Activated CD4-positive, alpha-beta T cell treated with anti-CD3 and anti-CD28 coated beads, Interleukin-2, amount 10 ng/mL, durations not matched to agents 24 days and 14 days (primary cell): ENCODE results near the gene IP6K1. TPM values are rescaled to one million over a fixed set of nuclear protein-coding genes. Genes with fewer than 3 reads are reported as not detected.
"Not testable (repeated sequence)": the region's sequence is repeated elsewhere in the genome, so short reads cannot be mapped to it uniquely, and the experiment has no call there.

Experiments used
- DNase-seq: peaks from one replicate; pipeline ENCODE4 v3.0.0; 2022
- H3K27ac Mint-ChIP-seq: one replicate; pipeline ENCODE4 v1.8.0; 2022; ENCODE audit warnings: mild to moderate bottlenecking, mixed read lengths
- H3K27me3 Mint-ChIP-seq: one replicate; pipeline ENCODE4 v1.8.0; 2022; ENCODE audit warnings: mixed read lengths
- H3K36me3 Mint-ChIP-seq: one replicate; pipeline ENCODE4 v1.8.0; 2022; ENCODE audit warnings: low read depth, mild to moderate bottlenecking, mixed read lengths
- H3K4me1 Mint-ChIP-seq: one replicate; pipeline ENCODE4 v1.8.0; 2021; ENCODE audit warnings: mixed read lengths
- H3K4me3 Mint-ChIP-seq: one replicate; pipeline ENCODE4 v1.8.0; 2022; ENCODE audit warnings: mild to moderate bottlenecking, moderate library complexity, mixed read lengths
- H3K9me3 Mint-ChIP-seq: one replicate; pipeline ENCODE4 v1.8.0; 2021; ENCODE audit warnings: mixed read lengths
- intact Hi-C: fragments of 100-400 bp; cut with micrococcal nuclease; formaldehyde crosslinking; loops from one replicate; pipeline ENCODE4 v1.15.1; 2023
- total RNA-seq: library from RNA; stranded (reverse); gene quantifications from 2 replicates; pipeline ENCODE4 v1.2.3, GENCODE V29; 2022

The IP6K1 gene
- total RNA-seq, 1 donor from 2014 or later = 42.2 TPM

DNA sequence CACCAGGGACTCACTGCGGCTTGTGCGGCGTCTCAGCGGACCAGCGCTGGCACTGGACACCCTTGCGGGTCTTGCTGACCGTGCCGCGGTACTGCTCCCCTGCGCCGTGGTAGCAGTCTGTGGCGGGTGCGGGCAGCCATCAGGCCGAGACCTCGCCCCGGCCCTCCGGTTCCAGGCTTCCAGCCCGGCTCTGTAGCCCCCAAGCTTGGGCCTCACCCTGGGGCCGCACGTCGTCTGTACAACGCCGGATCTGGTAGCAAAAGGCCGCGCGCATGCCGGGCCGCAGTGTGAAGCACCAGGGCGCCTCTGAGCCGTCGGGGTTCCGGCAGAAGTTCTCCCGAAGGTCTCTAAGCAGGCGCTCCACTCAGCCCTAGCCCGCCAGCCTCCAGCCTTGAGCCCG is 100.5 kb downstream of the IP6K1 start:
- DNase-seq, intact Hi-C loops, H3K27me3 Mint-ChIP-seq, H3K27ac Mint-ChIP-seq, H3K4me3 Mint-ChIP-seq, H3K9me3 Mint-ChIP-seq: not testable (repeated sequence)
- peaks cover 10% of the 10 kb centered on the region for H3K36me3 Mint-ChIP-seq
- peaks cover 13% of the 10 kb centered on the region for H3K4me1 Mint-ChIP-seq

GRCh38 chr3:49685103-49685502 is 101.2 kb downstream of the IP6K1 start:
- H3K4me3 Mint-ChIP-seq, H3K9me3 Mint-ChIP-seq, DNase-seq, H3K27me3 Mint-ChIP-seq, H3K27ac Mint-ChIP-seq, intact Hi-C loops, H3K4me1 Mint-ChIP-seq: not testable (repeated sequence)
- H3K36me3 Mint-ChIP-seq = peaks cover 15% of the 10 kb centered on the region

GRCh38 chr3:49684453-49684852 is 101.9 kb downstream of the IP6K1 start:
- H3K4me1 Mint-ChIP-seq, intact Hi-C loops, H3K27me3 Mint-ChIP-seq, H3K4me3 Mint-ChIP-seq, H3K9me3 Mint-ChIP-seq, DNase-seq, H3K27ac Mint-ChIP-seq: not testable (repeated sequence)
- peaks cover 19% of the 10 kb centered on the region for H3K36me3 Mint-ChIP-seq

DNA sequence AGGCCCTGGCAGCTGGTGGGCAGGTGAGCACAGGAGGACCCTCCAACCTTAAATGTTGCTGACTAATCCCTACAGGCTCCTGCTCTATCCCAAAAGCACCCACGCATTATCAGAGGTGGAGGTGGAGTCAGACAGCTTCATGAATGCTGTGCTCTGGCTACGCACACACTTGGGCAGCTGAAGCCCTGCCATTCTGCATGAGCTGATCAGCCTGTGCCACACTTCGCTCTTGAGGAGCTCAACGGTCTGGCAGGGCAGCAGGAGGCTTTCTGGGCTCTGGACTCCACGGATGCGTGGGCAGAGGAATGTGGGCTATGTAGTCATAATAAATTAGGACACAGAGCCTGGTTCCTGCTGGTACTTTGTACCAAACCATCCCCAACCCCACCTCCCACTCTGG is 103.2 kb downstream of the IP6K1 start:
- H3K4me3 Mint-ChIP-seq = no peak overlapping the region
- peaks cover 4% of the 10 kb centered on the region for H3K4me1 Mint-ChIP-seq
- H3K36me3 Mint-ChIP-seq = peaks cover 22% of the 10 kb centered on the region
- peaks cover 4% of the 10 kb centered on the region for H3K27me3 Mint-ChIP-seq
- intact Hi-C loops = no loop called here
- no peak overlapping the region for H3K27ac Mint-ChIP-seq
- DNase-seq = no peak
- no peaks in the 10 kb centered on the region for H3K9me3 Mint-ChIP-seq

- peaks cover 1% of the 10 kb centered on the region for H3K27me3 Mint-ChIP-seq
- H3K4me3 Mint-ChIP-seq = no peak overlapping the region
- intact Hi-C loops = no loop called here
- H3K4me1 Mint-ChIP-seq = peaks cover 6% of the 10 kb centered on the region
- H3K36me3 Mint-ChIP-seq = peaks cover 30% of the 10 kb centered on the region
- DNase-seq = no peak
- no peak overlapping the region for H3K27ac Mint-ChIP-seq
- no peaks in the 10 kb centered on the region for H3K9me3 Mint-ChIP-seq
These were observed 104.8 kb downstream of the IP6K1 start for GRCh38 chr3:49681543-49681942.

DNA sequence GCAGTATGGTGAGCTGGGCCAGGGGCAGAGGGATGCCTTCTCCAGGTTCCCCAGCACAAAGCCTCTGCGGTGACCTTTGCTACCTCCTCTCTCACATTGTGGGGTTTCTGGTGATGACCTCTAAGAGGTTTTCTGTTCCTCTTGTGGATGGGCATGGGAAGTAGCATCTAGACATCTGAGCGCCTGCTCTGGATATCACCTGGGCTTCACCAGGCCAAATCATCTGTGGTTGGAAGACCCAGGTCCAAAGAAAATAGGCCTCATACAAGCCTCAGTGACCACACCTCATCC is 105.2 kb downstream of the IP6K1 start:
- no peak overlapping the region for H3K4me3 Mint-ChIP-seq
- no peak overlapping the region for H3K27ac Mint-ChIP-seq
- peaks cover 31% of the 10 kb centered on the region for H3K36me3 Mint-ChIP-seq
- peaks cover 6% of the 10 kb centered on the region for H3K4me1 Mint-ChIP-seq
- no peaks in the 10 kb centered on the region for H3K27me3 Mint-ChIP-seq
- no peak for DNase-seq
- H3K9me3 Mint-ChIP-seq = no peaks in the 10 kb centered on the region
- intact Hi-C loops = no loop called here

- Mint-ChIP-seq H3K36me3 (peaks cover 32% of the 10 kb centered on the region), H3K4me3 (no peak overlapping the region), H3K9me3 (no peaks in the 10 kb centered on the region), H3K27ac (no peak overlapping the region), H3K27me3 (no peaks in the 10 kb centered on the region), H3K4me1 (peaks cover 6% of the 10 kb centered on the region)
- no peak for DNase-seq
- intact Hi-C loops = no loop called here
These were observed 105.7 kb downstream of the IP6K1 start for GRCh38 chr3:49680493-49681231.

- Mint-ChIP-seq H3K36me3 (peaks cover 22% of the 10 kb centered on the region), H3K27ac (no peak overlapping the region), H3K27me3 (no peaks in the 10 kb centered on the region), H3K4me1 (peaks cover 23% of the 10 kb centered on the region), H3K4me3 (no peak overlapping the region), H3K9me3 (no peaks in the 10 kb centered on the region)
- intact Hi-C loops = loop anchor here (2.0 to 10.0 kb wide), 2 partner anchors 205 to 619 kb away; partner anchors contain the start of genes DAG1, HYAL3, IFRD2 and NAA80
- DNase-seq = no peak
These were observed 110.4 kb downstream of the IP6K1 start for GRCh38 chr3:49675912-49676311.

- Mint-ChIP-seq H3K27ac (peak overlapping the region; percentile 99), H3K36me3 (peaks cover 13% of the 10 kb centered on the region), H3K4me1 (peaks cover 19% of the 10 kb centered on the region), H3K27me3 (no peaks in the 10 kb centered on the region), H3K4me3 (peak overlapping the region; percentile 97), H3K9me3 (no peaks in the 10 kb centered on the region)
- intact Hi-C loops = loop anchor here (1.0 to 10.0 kb wide), 5 partner anchors 15 to 620 kb away; partner anchors contain the start of genes DAG1, HYAL3, IFRD2 and IP6K1
- DNase-seq = no peak
These were observed 111.8 kb downstream of the IP6K1 start for GRCh38 chr3:49674497-49674983.

Other genes with a start within 250 kb of the IP6K1 start
- gene BSN, start 232.1 kb downstream of the IP6K1 start, total RNA-seq = 0.09 TPM in 2 replicates
- 111 and 117 TPM in 2 replicates for gene APEH, start 112.2 kb downstream of the IP6K1 start, total RNA-seq
- 7.5 and 7.6 TPM in 2 replicates for gene MST1, start 97.1 kb downstream of the IP6K1 start, total RNA-seq
- 42.0 and 45.6 TPM in 2 replicates for gene RNF123, start 97.0 kb downstream of the IP6K1 start, total RNA-seq
- 0.21 TPM in 1 of 2 replicates, not detected in the other for gene AMIGO3, start 66.9 kb downstream of the IP6K1 start, total RNA-seq
- gene GMPPB, start 62.6 kb downstream of the IP6K1 start, total RNA-seq = 43.5 and 45.8 TPM in 2 replicates
- not detected in 2 replicates for gene CDHR4, start 13.3 kb upstream of the IP6K1 start, total RNA-seq
- gene INKA1, start 16.7 kb upstream of the IP6K1 start, total RNA-seq = 1.1 and 1.4 TPM in 2 replicates
- gene UBA7, start 27.4 kb upstream of the IP6K1 start, total RNA-seq = 91.7 and 93.6 TPM in 2 replicates
- gene TRAIP, start 70.0 kb upstream of the IP6K1 start, total RNA-seq = 27.1 and 30.4 TPM in 2 replicates
- 1.2 and 1.6 TPM in 2 replicates for gene CAMKV, start 83.4 kb upstream of the IP6K1 start, total RNA-seq
- gene MST1R, start 117.3 kb upstream of the IP6K1 start, total RNA-seq = 1.0 and 1.5 TPM in 2 replicates
- gene MON1A, start 143.3 kb upstream of the IP6K1 start, total RNA-seq = 15.1 and 16.3 TPM in 2 replicates
- 95.3 and 100 TPM in 2 replicates for gene RBM6, start 153.6 kb upstream of the IP6K1 start, total RNA-seq